Glutamatergic neuron (in vitro differentiated cells): ENCODE results near the gene PHOX2A. TPM values are rescaled to one million over a fixed set of nuclear protein-coding genes. Genes with fewer than 3 reads are reported as not detected.

Experiments
- DNase-seq: peaks from one replicate; pipeline ENCODE4 v3.0.0; 2022
- H3K27ac Mint-ChIP-seq: one replicate; pipeline ENCODE4 v1.8.0; 2020; ENCODE audit warnings: mild to moderate bottlenecking, mixed read lengths, inconsistent platforms; ENCODE audit not compliant: unreplicated experiment
- H3K27me3 Mint-ChIP-seq: one replicate; pipeline ENCODE4 v1.8.0; 2020; ENCODE audit warnings: mild to moderate bottlenecking, moderate library complexity, mixed read lengths, inconsistent platforms; ENCODE audit not compliant: unreplicated experiment
- H3K36me3 Mint-ChIP-seq: one replicate; pipeline ENCODE4 v1.8.0; 2020; ENCODE audit warnings: mild to moderate bottlenecking, mixed read lengths, inconsistent platforms; ENCODE audit not compliant: unreplicated experiment
- H3K4me1 Mint-ChIP-seq: one replicate; pipeline ENCODE4 v1.8.0; 2020; ENCODE audit warnings: mild to moderate bottlenecking, low read depth, mixed read lengths, inconsistent platforms; ENCODE audit not compliant: unreplicated experiment
- H3K4me3 Mint-ChIP-seq: one replicate; pipeline ENCODE4 v1.8.0; 2020; ENCODE audit warnings: mild to moderate bottlenecking, mixed read lengths, inconsistent platforms; ENCODE audit not compliant: unreplicated experiment
- H3K9me3 Mint-ChIP-seq: one replicate; pipeline ENCODE4 v1.8.0; 2020; ENCODE audit warnings: mild to moderate bottlenecking, moderate library complexity, mixed read lengths, inconsistent platforms; ENCODE audit not compliant: unreplicated experiment
- total RNA-seq: library from RNA; stranded (reverse); fragmentation: NEBNext Ultra II Directional; extraction: Animal tissue kit (Norgen Biotek cat#: 25700); gene quantifications from one replicate; pipeline ENCODE4 v1.2.1, GENCODE V29; 2021; ENCODE audit not compliant: unreplicated experiment
- TF ChIP-seq, protein P1 (sequence below): fragments of 200-600 bp; sonication (generic); IDR thresholded peaks from one replicate; pipeline ENCODE4 v1.5.0; 2021; ENCODE audit not compliant: partially characterized antibody, unreplicated experiment

Gene PHOX2A
- total RNA-seq, 1 donor from 2014 or later: 12.0 TPM

- Mint-ChIP-seq H3K4me1 (peaks cover 4% of the 10 kb centered on the region), H3K27ac (no peak overlapping the region), H3K27me3 (peaks cover 5% of the 10 kb centered on the region), H3K4me3 (no peak overlapping the region), H3K36me3 (no peaks in the 10 kb centered on the region), H3K9me3 (peaks cover 2% of the 10 kb centered on the region)
- TF ChIP-seq, protein P1, sequence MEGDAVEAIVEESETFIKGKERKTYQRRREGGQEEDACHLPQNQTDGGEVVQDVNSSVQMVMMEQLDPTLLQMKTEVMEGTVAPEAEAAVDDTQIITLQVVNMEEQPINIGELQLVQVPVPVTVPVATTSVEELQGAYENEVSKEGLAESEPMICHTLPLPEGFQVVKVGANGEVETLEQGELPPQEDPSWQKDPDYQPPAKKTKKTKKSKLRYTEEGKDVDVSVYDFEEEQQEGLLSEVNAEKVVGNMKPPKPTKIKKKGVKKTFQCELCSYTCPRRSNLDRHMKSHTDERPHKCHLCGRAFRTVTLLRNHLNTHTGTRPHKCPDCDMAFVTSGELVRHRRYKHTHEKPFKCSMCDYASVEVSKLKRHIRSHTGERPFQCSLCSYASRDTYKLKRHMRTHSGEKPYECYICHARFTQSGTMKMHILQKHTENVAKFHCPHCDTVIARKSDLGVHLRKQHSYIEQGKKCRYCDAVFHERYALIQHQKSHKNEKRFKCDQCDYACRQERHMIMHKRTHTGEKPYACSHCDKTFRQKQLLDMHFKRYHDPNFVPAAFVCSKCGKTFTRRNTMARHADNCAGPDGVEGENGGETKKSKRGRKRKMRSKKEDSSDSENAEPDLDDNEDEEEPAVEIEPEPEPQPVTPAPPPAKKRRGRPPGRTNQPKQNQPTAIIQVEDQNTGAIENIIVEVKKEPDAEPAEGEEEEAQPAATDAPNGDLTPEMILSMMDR: no peak
- no peak for DNase-seq
Observed at GRCh38 chr11:72220696-72221363, 23.1 kb downstream of the PHOX2A start.

- no peak overlapping the region for H3K27ac Mint-ChIP-seq
- H3K4me1 Mint-ChIP-seq: no peaks in the 10 kb centered on the region
- H3K27me3 Mint-ChIP-seq: peaks cover 5% of the 10 kb centered on the region
- H3K36me3 Mint-ChIP-seq: no peaks in the 10 kb centered on the region
- DNase-seq: no peak
- peaks cover 2% of the 10 kb centered on the region for H3K9me3 Mint-ChIP-seq
- TF ChIP-seq, protein P1: no peak
- no peak overlapping the region for H3K4me3 Mint-ChIP-seq
Observed at GRCh38 chr11:72218251-72218745, 25.7 kb downstream of the PHOX2A start.

DNA sequence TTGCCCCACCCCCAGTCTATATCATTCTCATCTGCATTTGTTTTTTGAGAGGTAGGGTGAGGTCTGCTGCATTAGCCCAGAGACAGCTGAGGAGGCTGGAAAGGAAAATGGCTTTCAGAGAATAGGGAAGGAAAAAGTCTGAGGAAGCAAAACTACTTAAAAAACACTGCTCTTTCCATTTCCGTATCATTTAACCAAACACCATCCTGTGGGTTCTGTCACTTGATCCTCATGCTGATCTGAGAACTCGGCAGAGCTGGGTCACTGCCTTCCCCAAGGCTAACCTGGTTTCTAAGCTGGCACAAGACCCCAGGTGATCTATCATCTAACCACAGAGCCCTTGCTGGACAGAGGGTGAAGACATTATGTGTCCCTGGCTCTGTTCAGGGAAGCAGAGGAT lies 26.1 kb downstream of the PHOX2A start:
- TF ChIP-seq, protein P1: no peak
- peaks cover 5% of the 10 kb centered on the region for H3K27me3 Mint-ChIP-seq
- H3K27ac Mint-ChIP-seq: no peak overlapping the region
- no peak for DNase-seq
- H3K36me3 Mint-ChIP-seq: no peaks in the 10 kb centered on the region
- H3K4me3 Mint-ChIP-seq: no peak overlapping the region
- no peaks in the 10 kb centered on the region for H3K4me1 Mint-ChIP-seq
- H3K9me3 Mint-ChIP-seq: peaks cover 2% of the 10 kb centered on the region

DNA sequence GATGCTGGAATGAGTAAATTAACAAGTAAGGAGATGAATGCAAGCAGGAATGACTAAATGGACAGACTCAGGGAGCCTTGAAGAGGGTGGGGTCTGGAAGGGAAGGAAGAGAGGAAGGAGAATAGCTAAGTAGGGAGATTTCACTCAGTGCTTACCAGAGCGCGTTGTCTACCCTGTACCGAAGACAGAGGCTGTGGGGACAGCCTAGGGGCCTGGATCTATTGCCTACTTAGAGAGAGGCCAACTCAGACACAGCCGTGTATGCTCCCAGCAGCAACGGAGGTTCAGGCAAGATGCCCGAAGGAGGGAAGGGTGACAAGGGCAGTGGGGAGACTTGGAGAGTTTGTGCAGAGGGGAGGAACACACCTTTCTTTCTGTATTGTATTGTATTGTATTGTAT lies 27.3 kb downstream of the PHOX2A start, which contains the start of gene FOLR2:
Gene FOLR2 (plus strand): TSS at position 157 of the 400 bp plus-strand sequence. CDS start 1,791 bp downstream, outside the sequence.
- no peaks in the 10 kb centered on the region for H3K4me1 Mint-ChIP-seq
- H3K4me3 Mint-ChIP-seq: no peak within 1 kb of the TSS
- no peaks in the 10 kb centered on the region for H3K36me3 Mint-ChIP-seq
- H3K27ac Mint-ChIP-seq: no peak within 1 kb of the TSS
- TF ChIP-seq, protein P1: no peak
- no peak for DNase-seq
- peaks cover 2% of the 10 kb centered on the region for H3K27me3 Mint-ChIP-seq
- H3K9me3 Mint-ChIP-seq: no peaks in the 10 kb centered on the region

- H3K4me1 Mint-ChIP-seq: no peaks in the 10 kb centered on the region
- H3K4me3 Mint-ChIP-seq: no peak overlapping the region
- peaks cover 17% of the 10 kb centered on the region for H3K36me3 Mint-ChIP-seq
- H3K27me3 Mint-ChIP-seq: no peaks in the 10 kb centered on the region
- TF ChIP-seq, protein P1: no peak
- peaks cover 8% of the 10 kb centered on the region for H3K9me3 Mint-ChIP-seq
- H3K27ac Mint-ChIP-seq: no peak overlapping the region
- DNase-seq: no peak
Observed at GRCh38 chr11:72209101-72209500, 34.9 kb downstream of the PHOX2A start.
